Activated naive CD8-positive, alpha-beta T cell (primary cell): ENCODE data around the gene ZMAT3.
"Not testable (repeated sequence)": the region's sequence is repeated elsewhere in the genome, so short reads cannot be mapped to it uniquely, and the experiment has no call there.

Source experiments
- H3K27ac Mint-ChIP-seq: one replicate; pipeline ENCODE4 v1.8.0; 2021; ENCODE audit warnings: mixed read lengths
- H3K27me3 Mint-ChIP-seq: one replicate; pipeline ENCODE4 v1.8.0; 2021; ENCODE audit warnings: mixed read lengths
- H3K36me3 Mint-ChIP-seq: one replicate; pipeline ENCODE4 v1.8.0; 2021; ENCODE audit warnings: mixed read lengths
- H3K4me1 Mint-ChIP-seq: one replicate; pipeline ENCODE4 v1.8.0; 2021; ENCODE audit warnings: low read depth, mixed read lengths
- H3K4me3 Mint-ChIP-seq: one replicate; pipeline ENCODE4 v1.8.0; 2021; ENCODE audit warnings: mild to moderate bottlenecking, mixed read lengths
- H3K9me3 Mint-ChIP-seq: one replicate; pipeline ENCODE4 v1.8.0; 2021; ENCODE audit warnings: low read depth, mixed read lengths

ZMAT3 gene, protein sequence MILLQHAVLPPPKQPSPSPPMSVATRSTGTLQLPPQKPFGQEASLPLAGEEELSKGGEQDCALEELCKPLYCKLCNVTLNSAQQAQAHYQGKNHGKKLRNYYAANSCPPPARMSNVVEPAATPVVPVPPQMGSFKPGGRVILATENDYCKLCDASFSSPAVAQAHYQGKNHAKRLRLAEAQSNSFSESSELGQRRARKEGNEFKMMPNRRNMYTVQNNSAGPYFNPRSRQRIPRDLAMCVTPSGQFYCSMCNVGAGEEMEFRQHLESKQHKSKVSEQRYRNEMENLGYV

DNA sequence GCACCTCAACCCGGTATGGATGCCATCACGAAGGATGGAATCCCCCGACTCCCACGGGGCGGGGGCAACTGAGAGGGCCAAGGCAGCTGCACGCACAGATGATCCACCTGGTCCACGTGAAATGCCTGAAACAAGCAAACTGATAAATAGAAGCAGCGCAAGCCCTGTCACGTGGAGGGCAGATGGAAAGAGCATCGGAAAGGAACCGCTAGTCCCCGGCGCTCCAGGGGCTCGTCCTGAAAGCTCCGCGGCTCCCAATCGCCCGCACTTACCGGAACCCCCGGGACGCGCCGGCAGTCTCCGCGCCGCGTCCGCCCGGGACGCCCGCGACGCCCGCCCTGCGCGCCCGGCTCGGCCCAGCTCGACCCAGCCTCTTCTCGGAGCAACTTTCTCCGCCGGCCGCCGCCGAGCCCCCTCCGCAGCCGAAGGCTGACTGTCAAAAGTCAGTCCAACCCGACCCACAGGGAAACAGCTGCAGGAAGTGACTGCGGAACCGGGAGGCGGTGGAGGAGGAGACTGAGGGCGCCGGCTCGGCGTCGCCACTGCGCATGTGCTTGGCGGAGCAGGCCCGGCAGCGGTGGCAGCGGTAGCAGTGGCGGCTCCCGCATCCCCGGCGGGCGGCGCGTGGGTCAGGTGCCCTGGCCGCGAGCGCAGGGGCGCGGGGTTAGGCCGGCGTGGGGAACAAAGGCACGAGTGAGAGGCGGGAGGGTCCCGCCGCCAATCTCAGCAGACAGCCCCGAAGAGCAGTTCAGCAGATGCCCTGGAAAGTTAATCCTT, at the start of gene ZMAT3:
Gene ZMAT3 (minus strand): TSS at position 487 of the 777 bp plus-strand sequence. CDS start 4,057 bp downstream, outside the sequence.
- Mint-ChIP-seq H3K4me3 (peak within 1 kb of the TSS; percentile 98), H3K4me1 (peaks cover 49% of the 10 kb centered on the region), H3K27me3 (no peaks in the 10 kb centered on the region), H3K27ac (peak within 1 kb of the TSS; percentile 93), H3K36me3 (peaks cover 7% of the 10 kb centered on the region), H3K9me3 (no peaks in the 10 kb centered on the region)

DNA sequence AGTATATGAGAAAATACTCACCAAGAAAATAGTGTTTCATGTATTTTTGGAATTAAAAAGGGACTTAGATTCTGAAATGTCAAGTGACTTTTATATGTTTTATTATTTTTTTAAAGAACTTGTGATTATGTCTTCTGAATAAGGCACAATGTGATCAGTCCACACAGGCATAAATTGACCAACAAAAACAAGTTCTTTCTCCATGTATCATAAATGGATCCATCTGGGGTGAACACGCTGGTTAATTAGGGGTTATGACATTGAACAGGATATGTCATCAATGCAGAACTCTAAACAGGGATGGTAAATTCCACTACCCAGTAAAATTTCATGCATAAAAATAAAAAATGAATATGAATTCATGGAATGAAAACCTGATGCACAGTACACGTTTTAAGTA, 45.2 kb upstream of the ZMAT3 start:
- Mint-ChIP-seq H3K27ac (no peak overlapping the region), H3K36me3 (peaks cover 6% of the 10 kb centered on the region), H3K4me1 (no peaks in the 10 kb centered on the region), H3K9me3 (peaks cover 5% of the 10 kb centered on the region), H3K27me3 (no peaks in the 10 kb centered on the region), H3K4me3 (no peak overlapping the region)

- not testable (repeated sequence) for H3K9me3 Mint-ChIP-seq, H3K4me3 Mint-ChIP-seq, H3K27ac Mint-ChIP-seq, H3K27me3 Mint-ChIP-seq, H3K4me1 Mint-ChIP-seq, H3K36me3 Mint-ChIP-seq
Measured at GRCh38 chr3:179115444-179115843, 43.8 kb upstream of the ZMAT3 start.

- Mint-ChIP-seq H3K9me3 (peaks cover 5% of the 10 kb centered on the region), H3K36me3 (peaks cover 6% of the 10 kb centered on the region), H3K27ac (no peak overlapping the region), H3K4me3 (no peak overlapping the region), H3K4me1 (no peaks in the 10 kb centered on the region), H3K27me3 (no peaks in the 10 kb centered on the region)
Measured at GRCh38 chr3:179113903-179114302, 42.3 kb upstream of the ZMAT3 start.

GRCh38 chr3:179108086-179108485, 36.5 kb upstream of the ZMAT3 start:
- H3K4me1 Mint-ChIP-seq, result no peaks in the 10 kb centered on the region
- no peak overlapping the region for H3K4me3 Mint-ChIP-seq
- H3K27ac Mint-ChIP-seq, result no peak overlapping the region
- peaks cover 5% of the 10 kb centered on the region for H3K9me3 Mint-ChIP-seq
- no peaks in the 10 kb centered on the region for H3K27me3 Mint-ChIP-seq
- H3K36me3 Mint-ChIP-seq, result peaks cover 9% of the 10 kb centered on the region

DNA sequence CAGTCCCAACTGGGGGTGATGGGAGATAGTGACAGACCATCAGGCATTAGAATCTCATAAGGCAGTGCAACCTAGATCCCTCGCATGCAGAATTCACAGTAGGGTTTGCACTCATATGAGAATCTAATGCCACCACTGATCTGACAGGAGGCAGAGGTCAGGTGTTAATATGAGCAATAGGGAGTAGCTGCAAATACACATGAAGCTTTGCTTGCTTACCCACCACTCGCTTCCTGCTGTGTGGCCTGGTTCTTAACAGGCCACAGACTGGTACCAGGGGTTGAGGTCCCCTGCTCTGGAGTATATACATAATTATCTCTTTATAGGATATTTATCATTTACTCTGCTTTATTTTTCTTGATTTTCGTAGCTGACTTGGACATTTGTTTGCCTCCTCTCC, 36.0 kb upstream of the ZMAT3 start:
- H3K4me1 Mint-ChIP-seq, result no peaks in the 10 kb centered on the region
- no peak overlapping the region for H3K4me3 Mint-ChIP-seq
- H3K27ac Mint-ChIP-seq, result no peak overlapping the region
- peaks cover 5% of the 10 kb centered on the region for H3K36me3 Mint-ChIP-seq
- H3K9me3 Mint-ChIP-seq, result peaks cover under 1% of the 10 kb centered on the region
- no peaks in the 10 kb centered on the region for H3K27me3 Mint-ChIP-seq

DNA sequence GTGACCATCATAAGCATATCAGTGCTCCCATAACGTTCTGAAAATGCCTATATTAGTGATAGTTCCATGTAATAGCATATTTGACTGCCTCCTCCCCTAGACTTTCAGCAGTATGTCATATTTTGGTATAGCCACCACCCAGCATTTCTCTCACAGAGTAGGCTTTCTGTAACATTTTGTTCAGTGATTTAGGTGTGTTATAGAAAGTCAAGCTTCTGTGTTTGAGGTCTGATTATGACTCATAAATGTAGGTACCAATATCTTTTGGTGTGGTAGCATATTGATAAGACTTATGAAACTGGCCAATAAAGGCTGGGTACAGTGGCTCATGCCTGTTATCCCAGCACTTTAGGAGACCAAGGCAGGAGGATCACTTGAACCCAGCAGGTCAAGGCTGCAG, 34.3 kb upstream of the ZMAT3 start:
- Mint-ChIP-seq H3K4me3 (no peak overlapping the region), H3K36me3 (peaks cover 3% of the 10 kb centered on the region), H3K27me3 (no peaks in the 10 kb centered on the region), H3K9me3 (no peaks in the 10 kb centered on the region), H3K27ac (no peak overlapping the region), H3K4me1 (no peaks in the 10 kb centered on the region)

- no peaks in the 10 kb centered on the region for H3K9me3 Mint-ChIP-seq
- peaks cover 3% of the 10 kb centered on the region for H3K27me3 Mint-ChIP-seq
- no peaks in the 10 kb centered on the region for H3K4me1 Mint-ChIP-seq
- no peak overlapping the region for H3K4me3 Mint-ChIP-seq
- no peaks in the 10 kb centered on the region for H3K36me3 Mint-ChIP-seq
- no peak overlapping the region for H3K27ac Mint-ChIP-seq
Measured at GRCh38 chr3:179100652-179101051, 29.0 kb upstream of the ZMAT3 start.

DNA sequence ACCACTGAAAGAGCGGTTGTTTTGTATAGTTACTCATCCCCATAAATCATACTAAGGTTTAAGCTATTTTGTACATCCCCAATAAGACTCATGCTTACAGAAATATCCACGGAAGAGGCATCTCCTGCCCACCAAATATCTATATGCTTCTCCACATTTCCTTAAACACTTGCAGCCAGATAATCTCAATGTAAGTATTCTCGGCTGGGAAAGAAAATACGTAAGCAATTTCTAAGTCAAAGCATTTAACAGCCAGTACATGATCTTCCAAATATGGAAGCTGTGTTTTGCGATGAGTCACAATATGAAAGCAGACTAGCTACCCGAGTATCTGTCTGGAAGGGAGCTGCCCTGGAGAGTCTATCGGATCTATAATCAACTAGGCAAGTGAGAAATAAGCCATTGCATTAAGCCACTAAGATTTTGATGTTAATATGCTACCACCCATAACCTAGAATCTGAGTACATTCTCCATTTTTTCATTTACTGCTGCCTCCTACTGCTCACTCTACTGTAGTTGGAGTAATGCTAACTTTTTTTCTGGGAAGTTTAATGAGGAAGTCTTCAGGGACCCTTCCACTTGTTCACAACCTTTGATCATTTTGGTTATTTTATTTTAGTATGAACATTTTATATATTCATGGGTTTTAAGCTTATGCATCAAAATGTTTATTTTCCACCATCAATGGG, 26.9 kb upstream of the ZMAT3 start:
- H3K4me1 Mint-ChIP-seq, result no peaks in the 10 kb centered on the region
- H3K27ac Mint-ChIP-seq, result no peak overlapping the region
- peaks cover 3% of the 10 kb centered on the region for H3K27me3 Mint-ChIP-seq
- no peaks in the 10 kb centered on the region for H3K9me3 Mint-ChIP-seq
- no peak overlapping the region for H3K4me3 Mint-ChIP-seq
- no peaks in the 10 kb centered on the region for H3K36me3 Mint-ChIP-seq

GRCh38 chr3:179093807-179094206, 22.2 kb upstream of the ZMAT3 start:
- H3K4me3 Mint-ChIP-seq, result no peak overlapping the region
- no peaks in the 10 kb centered on the region for H3K9me3 Mint-ChIP-seq
- H3K4me1 Mint-ChIP-seq, result peaks cover 2% of the 10 kb centered on the region
- H3K27me3 Mint-ChIP-seq, result no peaks in the 10 kb centered on the region
- H3K36me3 Mint-ChIP-seq, result no peaks in the 10 kb centered on the region
- H3K27ac Mint-ChIP-seq, result no peak overlapping the region

GRCh38 chr3:179091113-179091512, 19.5 kb upstream of the ZMAT3 start:
- Mint-ChIP-seq H3K9me3 (no peaks in the 10 kb centered on the region), H3K36me3 (no peaks in the 10 kb centered on the region), H3K4me1 (peaks cover 2% of the 10 kb centered on the region), H3K27ac (no peak overlapping the region), H3K4me3 (no peak overlapping the region), H3K27me3 (no peaks in the 10 kb centered on the region)

- Mint-ChIP-seq H3K4me1 (peaks cover 9% of the 10 kb centered on the region), H3K4me3 (no peak overlapping the region), H3K36me3 (no peaks in the 10 kb centered on the region), H3K9me3 (no peaks in the 10 kb centered on the region), H3K27me3 (no peaks in the 10 kb centered on the region), H3K27ac (no peak overlapping the region)
Measured at GRCh38 chr3:179088306-179088705, 16.7 kb upstream of the ZMAT3 start.

- H3K4me1 Mint-ChIP-seq, result peaks cover 7% of the 10 kb centered on the region
- H3K27me3 Mint-ChIP-seq, result no peaks in the 10 kb centered on the region
- no peak overlapping the region for H3K27ac Mint-ChIP-seq
- H3K4me3 Mint-ChIP-seq, result no peak overlapping the region
- no peaks in the 10 kb centered on the region for H3K9me3 Mint-ChIP-seq
- no peaks in the 10 kb centered on the region for H3K36me3 Mint-ChIP-seq
Measured at GRCh38 chr3:179083977-179084376, 12.4 kb upstream of the ZMAT3 start.

DNA sequence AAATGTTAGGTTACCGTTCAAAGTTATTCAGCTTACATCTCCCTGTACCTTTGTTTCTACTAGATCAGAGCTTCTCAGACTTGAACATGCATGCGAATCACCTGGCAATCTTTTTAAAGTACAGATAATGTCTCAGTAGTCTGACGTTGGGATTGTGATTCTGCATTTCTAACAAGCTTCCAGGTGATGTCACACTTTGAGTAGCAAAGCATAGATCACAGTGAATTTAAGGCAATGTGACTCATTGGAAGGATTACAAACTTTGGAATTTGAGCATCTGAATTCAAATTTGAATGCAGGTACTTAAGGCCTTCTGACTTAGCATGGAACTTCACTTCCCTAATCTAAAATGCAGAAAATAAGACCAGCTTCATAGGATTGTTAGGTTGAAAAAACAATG, 10.8 kb upstream of the ZMAT3 start:
- Mint-ChIP-seq H3K4me3 (no peak overlapping the region), H3K27ac (no peak overlapping the region), H3K9me3 (no peaks in the 10 kb centered on the region), H3K27me3 (no peaks in the 10 kb centered on the region), H3K36me3 (no peaks in the 10 kb centered on the region), H3K4me1 (peaks cover 7% of the 10 kb centered on the region)

GRCh38 chr3:179081885-179082284, 10.3 kb upstream of the ZMAT3 start:
- H3K36me3 Mint-ChIP-seq, result no peaks in the 10 kb centered on the region
- no peaks in the 10 kb centered on the region for H3K27me3 Mint-ChIP-seq
- no peaks in the 10 kb centered on the region for H3K9me3 Mint-ChIP-seq
- peaks cover 7% of the 10 kb centered on the region for H3K4me1 Mint-ChIP-seq
- no peak overlapping the region for H3K27ac Mint-ChIP-seq
- no peak overlapping the region for H3K4me3 Mint-ChIP-seq
